ENCODE measurements around the gene DAZAP1. TPM values are rescaled to one million over a fixed set of nuclear protein-coding genes. Genes with fewer than 3 reads are reported as not detected.
A peak's percentile ranks its signal among the peaks of the same experiment; 100 is the strongest.

Gene DAZAP1
- total and polyA plus RNA-seq, 7 donors = 59.9 to 122 (median 90.9) TPM

DNA sequence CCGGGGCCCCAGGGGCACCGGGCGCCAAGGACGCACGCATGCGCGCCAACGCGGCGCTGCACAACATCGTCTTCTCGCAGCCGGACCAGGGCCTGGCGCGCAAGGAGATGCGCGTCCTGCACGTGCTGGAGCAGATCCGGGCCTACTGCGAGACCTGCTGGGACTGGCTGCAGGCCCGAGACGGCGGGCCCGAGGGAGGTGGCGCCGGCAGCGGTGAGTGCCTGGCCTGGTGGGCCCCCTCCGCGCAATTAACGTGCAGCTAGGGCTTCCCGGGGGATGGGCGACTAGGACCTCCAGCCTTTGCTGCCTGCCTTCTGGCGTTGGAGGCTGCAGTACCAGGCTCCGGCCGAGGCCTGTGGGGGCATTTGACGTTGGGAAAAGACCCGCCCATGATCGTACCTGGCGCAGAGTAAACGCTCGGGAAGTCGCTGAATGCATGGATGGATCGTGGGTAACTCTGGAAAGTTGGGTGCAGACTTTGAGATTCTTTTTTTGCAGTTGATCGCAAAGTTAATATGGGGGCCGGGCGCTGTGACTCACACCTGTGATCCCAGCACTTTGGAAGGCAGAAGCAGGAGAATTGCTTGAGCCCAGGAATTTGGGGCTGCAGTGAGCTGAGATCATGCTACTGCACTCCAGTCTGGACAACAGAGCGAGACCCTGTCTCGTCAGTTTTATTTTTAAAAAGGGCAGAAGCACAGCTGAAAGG lies 49.8 kb downstream of the DAZAP1 start:
- intact Hi-C loops (cut with DNase I) = no loop called here
- H3K4me1 ChIP-seq = no peaks in the 10 kb centered on the region
- H3K27ac ChIP-seq = no peak overlapping the region
- WGBS, 3 donors = 10 to 18% (median 15%) methylated on average over 45 to 48 of the region's 48 CpGs
- TF ChIP-seq, protein P1, sequence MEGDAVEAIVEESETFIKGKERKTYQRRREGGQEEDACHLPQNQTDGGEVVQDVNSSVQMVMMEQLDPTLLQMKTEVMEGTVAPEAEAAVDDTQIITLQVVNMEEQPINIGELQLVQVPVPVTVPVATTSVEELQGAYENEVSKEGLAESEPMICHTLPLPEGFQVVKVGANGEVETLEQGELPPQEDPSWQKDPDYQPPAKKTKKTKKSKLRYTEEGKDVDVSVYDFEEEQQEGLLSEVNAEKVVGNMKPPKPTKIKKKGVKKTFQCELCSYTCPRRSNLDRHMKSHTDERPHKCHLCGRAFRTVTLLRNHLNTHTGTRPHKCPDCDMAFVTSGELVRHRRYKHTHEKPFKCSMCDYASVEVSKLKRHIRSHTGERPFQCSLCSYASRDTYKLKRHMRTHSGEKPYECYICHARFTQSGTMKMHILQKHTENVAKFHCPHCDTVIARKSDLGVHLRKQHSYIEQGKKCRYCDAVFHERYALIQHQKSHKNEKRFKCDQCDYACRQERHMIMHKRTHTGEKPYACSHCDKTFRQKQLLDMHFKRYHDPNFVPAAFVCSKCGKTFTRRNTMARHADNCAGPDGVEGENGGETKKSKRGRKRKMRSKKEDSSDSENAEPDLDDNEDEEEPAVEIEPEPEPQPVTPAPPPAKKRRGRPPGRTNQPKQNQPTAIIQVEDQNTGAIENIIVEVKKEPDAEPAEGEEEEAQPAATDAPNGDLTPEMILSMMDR (IDR thresholded peaks at IDR 0.05) = no peak
- DNase-seq (peak in 1 of 2 donors; percentile 44), ATAC-seq (peak in 1 of 4 donors; percentile 11)
- peaks cover 0 to 63% (median 39%) of the 10 kb centered on the region in 3 donors for H3K27me3 ChIP-seq (ENCODE audit: insufficient read depth in 3 of 3, low read length in 2 of 3)
- no peaks in the 10 kb centered on the region for H3K9me3 ChIP-seq
- no peak overlapping the region for H3K4me3 ChIP-seq
- H3K36me3 ChIP-seq (ENCODE audit: insufficient read depth in 1 of 2, low read depth in 1 of 2) = no peaks in the 10 kb centered on the region

DNA sequence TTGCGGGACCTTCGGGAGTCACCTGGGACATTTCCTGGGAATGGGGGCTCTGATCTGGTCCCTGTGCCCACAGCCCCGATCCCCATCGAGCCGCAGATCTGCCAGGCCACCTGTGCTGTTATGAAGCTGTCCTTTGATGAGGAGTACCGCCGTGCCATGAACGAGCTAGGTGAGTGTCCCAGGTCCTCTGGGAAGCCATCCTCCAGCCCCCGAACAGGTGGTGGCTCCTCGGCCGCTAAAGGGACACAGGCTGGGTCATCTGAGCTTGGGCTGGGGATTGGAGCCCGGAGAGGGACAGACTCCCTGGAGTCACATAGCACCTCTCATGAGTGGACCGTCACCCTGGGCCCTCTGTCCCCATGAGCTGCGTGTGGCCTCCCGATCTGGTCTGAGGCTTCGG lies 50.5 kb downstream of the DAZAP1 start:
- TF ChIP-seq, protein P1 (IDR thresholded peaks at IDR 0.05) = no peak
- H3K4me1 ChIP-seq = no peaks in the 10 kb centered on the region
- no peaks in the 10 kb centered on the region for H3K36me3 ChIP-seq (ENCODE audit: insufficient read depth in 1 of 2, low read depth in 1 of 2)
- H3K9me3 ChIP-seq = no peaks in the 10 kb centered on the region
- H3K27me3 ChIP-seq (ENCODE audit: insufficient read depth in 3 of 3, low read length in 2 of 3) = peaks cover 0 to 56% (median 33%) of the 10 kb centered on the region in 3 donors
- ATAC-seq = no peak
- intact Hi-C loops (cut with DNase I) = no loop called here
- H3K4me3 ChIP-seq = no peak overlapping the region
- peak in 1 of 2 donors; percentile 48 for DNase-seq
- WGBS, 3 donors = 67 to 78% (median 72%) methylated on average over 16 of the region's 16 CpGs
- H3K27ac ChIP-seq = no peak overlapping the region

DNA sequence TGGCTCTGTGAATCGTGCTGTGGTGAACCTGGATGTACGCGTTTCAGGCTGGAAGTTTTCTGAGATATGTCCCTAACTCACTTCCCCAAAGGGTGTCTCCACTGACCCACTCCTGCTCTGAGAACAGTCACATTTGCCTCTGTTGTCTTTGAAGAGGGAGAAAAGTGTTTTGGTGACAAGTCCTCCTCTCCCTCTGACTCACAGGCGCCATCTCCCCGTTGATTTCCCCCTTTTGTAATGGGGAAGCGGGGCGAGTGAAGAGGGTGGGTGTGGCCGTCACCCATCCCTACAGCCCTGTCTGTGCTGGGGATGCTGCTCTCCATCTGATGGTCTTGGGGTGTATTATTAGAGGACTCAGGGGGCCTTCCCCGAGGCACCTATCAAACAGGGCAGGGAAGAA lies 52.1 kb downstream of the DAZAP1 start:
- Histone ChIP-seq H3K27me3 (ENCODE audit: insufficient read depth in 3 of 3, low read length in 2 of 3) (peaks cover 0 to 48% (median 23%) of the 10 kb centered on the region in 3 donors), H3K36me3 (ENCODE audit: insufficient read depth in 1 of 2, low read depth in 1 of 2) (no peaks in the 10 kb centered on the region), H3K9me3 (no peaks in the 10 kb centered on the region), H3K27ac (no peak overlapping the region), H3K4me1 (no peaks in the 10 kb centered on the region), H3K4me3 (no peak overlapping the region)
- WGBS, 3 donors = 64 to 76% (median 69%) methylated on average over 9 of the region's 9 CpGs
- intact Hi-C loops (cut with DNase I) = no loop called here
- DNase-seq (peak in 1 of 2 donors; percentile 31), ATAC-seq (no peak)
- TF ChIP-seq, protein P1 (IDR thresholded peaks at IDR 0.05) = no peak

DNA sequence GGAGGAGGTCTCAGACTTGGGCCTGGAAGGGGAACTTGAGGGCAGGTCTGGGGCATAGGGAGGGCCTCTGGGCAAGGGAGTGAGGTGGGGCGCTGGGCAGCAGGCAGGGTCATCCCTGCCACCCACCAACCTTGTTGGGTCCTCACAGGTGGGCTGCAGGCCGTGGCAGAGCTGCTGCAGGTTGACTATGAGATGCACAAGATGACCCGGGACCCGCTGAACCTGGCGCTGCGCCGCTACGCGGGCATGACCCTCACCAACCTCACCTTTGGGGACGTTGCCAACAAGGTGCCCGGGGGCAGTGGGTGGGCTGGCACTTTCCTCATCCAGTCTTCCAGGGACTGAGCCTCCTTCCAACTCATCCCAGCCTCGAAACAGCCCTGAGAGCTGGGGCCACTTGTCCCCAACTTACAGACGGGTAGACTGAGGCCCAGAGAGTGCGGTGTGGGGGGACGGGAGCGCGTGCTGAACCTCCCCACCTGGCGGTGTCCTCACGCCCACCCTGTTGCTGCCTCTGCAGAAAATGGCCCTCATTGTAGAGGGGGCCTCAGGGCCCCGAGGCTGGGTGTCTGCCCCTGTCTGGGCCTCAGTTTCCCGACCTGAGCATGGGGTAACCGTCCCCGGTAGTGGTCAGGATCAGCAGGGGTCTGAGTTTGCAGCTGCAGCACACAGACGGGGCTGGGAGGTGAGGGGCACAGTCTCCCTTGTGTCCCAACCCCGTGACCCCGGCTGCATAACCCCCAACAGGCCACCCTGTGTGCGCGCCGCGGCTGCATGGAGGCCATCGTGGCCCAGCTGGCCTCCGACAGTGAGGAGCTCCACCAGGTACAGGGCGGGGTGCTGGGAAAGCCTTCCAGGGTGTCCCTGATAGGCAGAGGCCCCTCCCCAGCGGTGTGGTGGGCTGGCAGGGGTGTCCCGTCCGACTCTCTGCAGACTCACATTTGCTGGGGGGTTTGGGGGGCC lies 52.9 kb downstream of the DAZAP1 start:
- TF ChIP-seq, protein P1 (IDR thresholded peaks at IDR 0.05) = no peak
- DNase-seq (peak in 1 of 2 donors; percentile 39), ATAC-seq (no peak)
- H3K27ac ChIP-seq = no peak overlapping the region
- 89 to 95% (median 91%) methylated on average over 35 to 36 of the region's 36 CpGs for WGBS, 3 donors
- no peak overlapping the region for H3K4me3 ChIP-seq
- intact Hi-C loops (cut with DNase I) = no loop called here
- no peaks in the 10 kb centered on the region for H3K9me3 ChIP-seq
- H3K27me3 ChIP-seq (ENCODE audit: insufficient read depth in 3 of 3, low read length in 2 of 3) = peaks cover 0 to 48% (median 21%) of the 10 kb centered on the region in 3 donors
- H3K36me3 ChIP-seq (ENCODE audit: insufficient read depth in 1 of 2, low read depth in 1 of 2) = no peaks in the 10 kb centered on the region
- H3K4me1 ChIP-seq = no peaks in the 10 kb centered on the region
